GM20431 (cell line): ENCODE measurements around the gene RBM28.

Source experiments
- in situ Hi-C: fragments of 300-500 bp; cut with MseI, MboI; formaldehyde crosslinking; loops from one replicate; pipeline ENCODE4 v1.15.0; 2020; ENCODE audit warnings: low sequenced_read_pairs; ENCODE audit not compliant: unreplicated experiment

The RBM28 gene

GRCh38 chr7:128351296-128352152, 7.8 kb upstream of the RBM28 start:
- in situ Hi-C loops = no loop called here

GRCh38 chr7:128350708-128351295, 7.1 kb upstream of the RBM28 start:
- in situ Hi-C loops = no loop called here

- in situ Hi-C loops = no loop called here
Observed at GRCh38 chr7:128349466-128349825, 5.7 kb upstream of the RBM28 start.

GRCh38 chr7:128347647-128348097, 4.0 kb upstream of the RBM28 start:
- in situ Hi-C loops = no loop called here

GRCh38 chr7:128344431-128344774, 695 bp upstream of the RBM28 start:
- in situ Hi-C loops = no loop called here

- in situ Hi-C loops = no loop called here
Observed at GRCh38 chr7:128341733-128342132, 2.0 kb downstream of the RBM28 start.

- in situ Hi-C loops = no loop called here
Observed at GRCh38 chr7:128335730-128336129, 8.0 kb downstream of the RBM28 start.

- in situ Hi-C loops = no loop called here
Observed at GRCh38 chr7:128324368-128324680, 19.4 kb downstream of the RBM28 start.

- in situ Hi-C loops = no loop called here
Observed at GRCh38 chr7:128323459-128324367, 20.0 kb downstream of the RBM28 start.

- in situ Hi-C loops = no loop called here
Observed at GRCh38 chr7:128323040-128323439, 20.7 kb downstream of the RBM28 start.

- in situ Hi-C loops = no loop called here
Observed at GRCh38 chr7:128322040-128322643, 21.6 kb downstream of the RBM28 start.

GRCh38 chr7:128321044-128321422, 22.7 kb downstream of the RBM28 start:
- in situ Hi-C loops = no loop called here

- in situ Hi-C loops = no loop called here
Observed at GRCh38 chr7:128318691-128319090, 25.0 kb downstream of the RBM28 start.

GRCh38 chr7:128311013-128311412, 32.7 kb downstream of the RBM28 start:
- in situ Hi-C loops = no loop called here

GRCh38 chr7:128310499-128310898, 33.2 kb downstream of the RBM28 start:
- in situ Hi-C loops = no loop called here

GRCh38 chr7:128309976-128310375, 33.7 kb downstream of the RBM28 start:
- in situ Hi-C loops = no loop called here

GRCh38 chr7:128309124-128309523, 34.6 kb downstream of the RBM28 start:
- in situ Hi-C loops = no loop called here

GRCh38 chr7:128307061-128307460, 36.6 kb downstream of the RBM28 start:
- in situ Hi-C loops = no loop called here

- in situ Hi-C loops = no loop called here
Observed at GRCh38 chr7:128304212-128304611, 39.5 kb downstream of the RBM28 start.

GRCh38 chr7:128303643-128304042, 40.1 kb downstream of the RBM28 start:
- in situ Hi-C loops = no loop called here

- in situ Hi-C loops = no loop called here
Observed at GRCh38 chr7:128303133-128303532, 40.6 kb downstream of the RBM28 start.
